ENCODE results near the gene NTN1. TPM values are rescaled to one million over a fixed set of nuclear protein-coding genes. Genes with fewer than 3 reads are reported as not detected.

NTN1 gene
- total and polyA plus RNA-seq, 2 of the 13 experiments (the other 11 are each of a cell fraction or from before 2014, with no cell fraction given), result 0.04 to 0.05 TPM

GRCh38 chr17:9202532-9202931 lies 181.2 kb downstream of the NTN1 start:
- in situ Hi-C loops (cut with HindIII; ENCODE audit: extremely low pct_ligation_motif_present, low pct_unique_long_range_greater_than_20kb), result no loop called here
- Histone ChIP-seq H3K27me3 (ENCODE audit: control insufficient read depth in 1 of 2, insufficient read depth in 2 of 2, low read length in 2 of 2) (peaks cover 4 to 60% of the 10 kb centered on the region in 2 experiments; a peak in 3 of 5 replicates), H3K36me3 (replicated peaks in 1 of 2; ENCODE audit: control insufficient read depth in 1 of 2, insufficient read depth in 2 of 2, low read length in 2 of 2) (no peaks in the 10 kb centered on the region), H3K79me2 (ENCODE audit: insufficient read depth, low read length) (no peaks in the 10 kb centered on the region), H3K4me1 (ENCODE audit: insufficient read depth, low read length) (0 out of 2 replicates have a peak, but pooled peaks cover 9% of the 10 kb centered on the region), H2AFZ (ENCODE audit: low read length) (no peak overlapping the region), H3K4me3 (replicated peaks in 1 of 3; ENCODE audit: insufficient read depth in 1 of 3, low read depth in 2 of 3, low read length in 3 of 3) (no peak overlapping the region), H3K27ac (ENCODE audit: extremely low read length, insufficient read depth, low read length) (no peak overlapping the region), H4K20me1 (ENCODE audit: insufficient read depth, low read length) (no peaks in the 10 kb centered on the region), H3K9me3 (ENCODE audit: low read length) (no peaks in the 10 kb centered on the region), H3K9ac (ENCODE audit: insufficient read depth, low read depth, low read length) (no peak overlapping the region), H3K4me2 (ENCODE audit: low read depth, low read length) (no peak overlapping the region)
- BruUV-seq (replicated peaks), result no TSS peak
- intact Hi-C loops (cut with micrococcal nuclease; ENCODE audit: unreplicated experiment), result no loop called here
- 59% methylated on average over 5 of the region's 5 CpGs for WGBS (ENCODE audit: low lambda C conversion rate)
- ChIA-PET POLR2A (no interaction called here), CTCF (ENCODE audit: low intra/inter-chr PET ratio, low total read pairs) (no interaction called here)
- ATAC-seq (no peak), FAIRE-seq (no peak), DNase-seq (ENCODE audit: low spot score) (no peak)
- TF ChIP-seq THAP11 (CRISPR knock-in tag; IDR thresholded peaks at IDR 0.05) (no peak), ZNF746 (CRISPR knock-in tag; IDR thresholded peaks at IDR 0.05) (no peak)

- Histone ChIP-seq H3K4me3 (replicated peaks in 1 of 3; ENCODE audit: insufficient read depth in 1 of 3, low read depth in 2 of 3, low read length in 3 of 3) (no peak overlapping the region), H3K27me3 (ENCODE audit: control insufficient read depth in 1 of 2, insufficient read depth in 2 of 2, low read length in 2 of 2) (peaks cover 9 to 56% of the 10 kb centered on the region in 2 experiments; a peak in 3 of 5 replicates), H2AFZ (ENCODE audit: low read length) (no peak overlapping the region), H3K4me2 (ENCODE audit: low read depth, low read length) (no peak overlapping the region), H3K9ac (ENCODE audit: insufficient read depth, low read depth, low read length) (no peak overlapping the region), H3K4me1 (ENCODE audit: insufficient read depth, low read length) (0 out of 2 replicates have a peak, but pooled peaks cover 9% of the 10 kb centered on the region), H4K20me1 (ENCODE audit: insufficient read depth, low read length) (no peaks in the 10 kb centered on the region), H3K36me3 (replicated peaks in 1 of 2; ENCODE audit: control insufficient read depth in 1 of 2, insufficient read depth in 2 of 2, low read length in 2 of 2) (no peaks in the 10 kb centered on the region), H3K9me3 (ENCODE audit: low read length) (no peaks in the 10 kb centered on the region), H3K27ac (ENCODE audit: extremely low read length, insufficient read depth, low read length) (no peak overlapping the region), H3K79me2 (ENCODE audit: insufficient read depth, low read length) (no peaks in the 10 kb centered on the region)
- POLR2A ChIA-PET, result no interaction called here
- no TSS peak for BruUV-seq (replicated peaks)
- CTCF ChIA-PET (ENCODE audit: low intra/inter-chr PET ratio, low total read pairs), result no interaction called here
- in situ Hi-C loops (cut with HindIII; ENCODE audit: extremely low pct_ligation_motif_present, low pct_unique_long_range_greater_than_20kb), result no loop called here
- ATAC-seq (no peak), FAIRE-seq (no peak), DNase-seq (ENCODE audit: low spot score) (no peak)
- intact Hi-C loops (cut with micrococcal nuclease; ENCODE audit: unreplicated experiment), result no loop called here
- WGBS (ENCODE audit: low lambda C conversion rate), result 4% methylated on average over 3 of the region's 3 CpGs
- TF ChIP-seq RELA (CRISPR knock-in tag; IDR thresholded peaks at IDR 0.05), result no peak
- TF ChIP-seq, protein P1, sequence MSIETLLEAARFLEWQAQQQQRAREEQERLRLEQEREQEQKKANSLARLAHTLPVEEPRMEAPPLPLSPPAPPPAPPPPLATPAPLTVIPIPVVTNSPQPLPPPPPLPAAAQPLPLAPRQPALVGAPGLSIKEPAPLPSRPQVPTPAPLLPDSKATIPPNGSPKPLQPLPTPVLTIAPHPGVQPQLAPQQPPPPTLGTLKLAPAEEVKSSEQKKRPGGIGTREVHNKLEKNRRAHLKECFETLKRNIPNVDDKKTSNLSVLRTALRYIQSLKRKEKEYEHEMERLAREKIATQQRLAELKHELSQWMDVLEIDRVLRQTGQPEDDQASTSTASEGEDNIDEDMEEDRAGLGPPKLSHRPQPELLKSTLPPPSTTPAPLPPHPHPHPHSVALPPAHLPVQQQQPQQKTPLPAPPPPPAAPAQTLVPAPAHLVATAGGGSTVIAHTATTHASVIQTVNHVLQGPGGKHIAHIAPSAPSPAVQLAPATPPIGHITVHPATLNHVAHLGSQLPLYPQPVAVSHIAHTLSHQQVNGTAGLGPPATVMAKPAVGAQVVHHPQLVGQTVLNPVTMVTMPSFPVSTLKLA (IDR thresholded peaks at IDR 0.05), result no peak
- no peak for TF ChIP-seq SMAD1 (CRISPR knock-in tag; IDR thresholded peaks at IDR 0.05; ENCODE audit: borderline replicate concordance, low read depth)
- TF ChIP-seq ZNF737 (CRISPR knock-in tag; IDR thresholded peaks at IDR 0.05; ENCODE audit: borderline replicate concordance), result no peak
- no peak for TF ChIP-seq ZNF251 (CRISPR knock-in tag; IDR thresholded peaks at IDR 0.05)
- TF ChIP-seq ZMAT3 (CRISPR knock-in tag; conservative IDR thresholded peaks at IDR 0.05), result no peak
- TF ChIP-seq, protein P2, sequence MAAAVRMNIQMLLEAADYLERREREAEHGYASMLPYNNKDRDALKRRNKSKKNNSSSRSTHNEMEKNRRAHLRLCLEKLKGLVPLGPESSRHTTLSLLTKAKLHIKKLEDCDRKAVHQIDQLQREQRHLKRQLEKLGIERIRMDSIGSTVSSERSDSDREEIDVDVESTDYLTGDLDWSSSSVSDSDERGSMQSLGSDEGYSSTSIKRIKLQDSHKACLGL (CRISPR knock-in tag; IDR thresholded peaks at IDR 0.05), result no peak
- TF ChIP-seq CBX2 (IDR thresholded peaks at IDR 0.05; ENCODE audit: low read depth, low read length), result no peak
- no peak for TF ChIP-seq CBX2 (CRISPR knock-in tag; IDR thresholded peaks at IDR 0.05; ENCODE audit: low read depth)
- no peak for TF ChIP-seq KDM2A (CRISPR knock-in tag; IDR thresholded peaks at IDR 0.05; ENCODE audit: borderline replicate concordance, low read depth)
- TF ChIP-seq ZNF777 (CRISPR knock-in tag; IDR thresholded peaks at IDR 0.05), result no peak
- no peak for TF ChIP-seq ZNF264 (CRISPR knock-in tag; IDR thresholded peaks at IDR 0.05)
- no peak for TF ChIP-seq AGO1 (IDR thresholded peaks at IDR 0.05; ENCODE audit: low read depth, low read length, poor library complexity, severe bottlenecking)
- TF ChIP-seq GRHL1 (CRISPR knock-in tag; conservative IDR thresholded peaks at IDR 0.05), result no peak
These were observed 182.6 kb downstream of the NTN1 start for GRCh38 chr17:9203771-9204425.

All from HepG2 (cell line).